Measurements from ENCODE around the gene LSS.

Gene LSS

GRCh38 chr21:46217511-46218196 lies 10.9 kb downstream of the LSS start:
- no peaks in the 10 kb centered on the region for H3K4me1 ChIP-seq (ENCODE audit: control insufficient read depth in 1 of 2, insufficient read depth in 1 of 2, low read depth in 1 of 2, low read length in 1 of 2)
- no peak overlapping the region for H3K4me3 ChIP-seq (ENCODE audit: low read depth in 1 of 2, low read length in 1 of 2)
- H3K27ac ChIP-seq, result no peak overlapping the region
- no peak for TF ChIP-seq CTCF (IDR thresholded peaks at IDR 0.05)
- H3K27me3 ChIP-seq, result no peaks in the 10 kb centered on the region
- no peaks in the 10 kb centered on the region for H3K9me3 ChIP-seq
- H3K36me3 ChIP-seq, result no peaks in the 10 kb centered on the region

- Histone ChIP-seq H3K36me3 (no peaks in the 10 kb centered on the region), H3K4me3 (ENCODE audit: low read depth in 1 of 2, low read length in 1 of 2) (no peak overlapping the region), H3K27me3 (no peaks in the 10 kb centered on the region), H3K9me3 (no peaks in the 10 kb centered on the region), H3K27ac (no peak overlapping the region), H3K4me1 (ENCODE audit: control insufficient read depth in 1 of 2, insufficient read depth in 1 of 2, low read depth in 1 of 2, low read length in 1 of 2) (no peaks in the 10 kb centered on the region)
- TF ChIP-seq CTCF (IDR thresholded peaks at IDR 0.05), result no peak
These were observed 12.3 kb downstream of the LSS start for GRCh38 chr21:46216132-46216747.

- H3K27ac ChIP-seq, result no peak overlapping the region
- no peaks in the 10 kb centered on the region for H3K27me3 ChIP-seq
- TF ChIP-seq CTCF (IDR thresholded peaks at IDR 0.05), result no peak
- H3K36me3 ChIP-seq, result no peaks in the 10 kb centered on the region
- no peaks in the 10 kb centered on the region for H3K9me3 ChIP-seq
- H3K4me3 ChIP-seq (ENCODE audit: low read depth in 1 of 2, low read length in 1 of 2), result no peak overlapping the region
- H3K4me1 ChIP-seq (ENCODE audit: control insufficient read depth in 1 of 2, insufficient read depth in 1 of 2, low read depth in 1 of 2, low read length in 1 of 2), result no peaks in the 10 kb centered on the region
These were observed 13.0 kb downstream of the LSS start for GRCh38 chr21:46215436-46216131.

GRCh38 chr21:46214478-46215340 lies 13.9 kb downstream of the LSS start:
- no peak for TF ChIP-seq CTCF (IDR thresholded peaks at IDR 0.05)
- Histone ChIP-seq H3K27ac (no peak overlapping the region), H3K4me3 (ENCODE audit: low read depth in 1 of 2, low read length in 1 of 2) (no peak overlapping the region), H3K27me3 (no peaks in the 10 kb centered on the region), H3K9me3 (no peaks in the 10 kb centered on the region), H3K36me3 (no peaks in the 10 kb centered on the region), H3K4me1 (ENCODE audit: control insufficient read depth in 1 of 2, insufficient read depth in 1 of 2, low read depth in 1 of 2, low read length in 1 of 2) (no peaks in the 10 kb centered on the region)

- H3K9me3 ChIP-seq, result no peaks in the 10 kb centered on the region
- TF ChIP-seq CTCF (IDR thresholded peaks at IDR 0.05), result no peak
- H3K4me1 ChIP-seq (ENCODE audit: control insufficient read depth in 1 of 2, insufficient read depth in 1 of 2, low read depth in 1 of 2, low read length in 1 of 2), result no peaks in the 10 kb centered on the region
- H3K27me3 ChIP-seq, result no peaks in the 10 kb centered on the region
- no peak overlapping the region for H3K27ac ChIP-seq
- H3K4me3 ChIP-seq (ENCODE audit: low read depth in 1 of 2, low read length in 1 of 2), result no peak overlapping the region
- peaks cover 3% of the 10 kb centered on the region for H3K36me3 ChIP-seq
These were observed 14.8 kb downstream of the LSS start for GRCh38 chr21:46213620-46214286.
